ENCODE measurements around the gene NALCN. TPM values are rescaled to one million over a fixed set of nuclear protein-coding genes. Genes with fewer than 3 reads are reported as not detected.

NALCN gene
- polyA plus RNA-seq, 5 donors, result 0.34 to 0.95 (median 0.40) TPM

DNA sequence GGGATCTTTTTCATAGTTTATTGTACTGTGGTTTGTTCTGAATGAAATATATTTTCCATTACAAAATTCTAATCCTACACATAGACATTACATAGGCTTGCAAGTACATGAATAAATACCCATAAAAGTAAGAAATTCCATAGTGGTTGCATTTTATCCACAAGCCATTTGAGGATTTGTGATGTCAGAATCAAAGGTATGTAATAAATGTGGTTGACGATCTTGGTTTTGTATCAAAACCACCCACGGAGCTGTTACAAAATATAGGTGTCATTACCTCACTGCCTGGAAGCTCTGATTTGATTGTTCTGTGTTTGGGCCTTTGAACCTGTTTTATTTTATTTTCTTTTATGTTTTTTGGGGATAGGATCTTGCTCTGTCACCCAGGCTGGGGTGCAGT lies 125.1 kb downstream of the NALCN start:
- no peak for DNase-seq

DNA sequence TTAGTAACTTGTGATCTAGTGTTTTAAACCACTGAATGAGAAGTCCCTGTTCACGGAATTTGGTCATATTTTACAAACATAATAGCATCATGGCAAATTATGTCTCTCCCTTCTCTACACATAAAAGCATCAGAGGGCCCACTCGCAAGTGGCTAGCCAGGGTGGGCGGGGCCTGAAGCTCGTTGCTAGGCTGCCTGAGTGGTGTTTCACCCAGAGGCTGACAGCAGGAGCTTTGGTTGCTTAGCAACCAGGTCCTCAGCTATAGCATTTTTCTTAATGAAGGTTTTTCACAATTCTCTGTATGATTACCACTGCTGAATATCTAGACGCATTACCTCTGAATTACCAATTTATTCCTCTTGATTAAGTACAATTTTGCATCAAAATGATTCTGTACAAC lies 126.5 kb downstream of the NALCN start:
- DNase-seq, result peak; percentile 2 to 5

DNA sequence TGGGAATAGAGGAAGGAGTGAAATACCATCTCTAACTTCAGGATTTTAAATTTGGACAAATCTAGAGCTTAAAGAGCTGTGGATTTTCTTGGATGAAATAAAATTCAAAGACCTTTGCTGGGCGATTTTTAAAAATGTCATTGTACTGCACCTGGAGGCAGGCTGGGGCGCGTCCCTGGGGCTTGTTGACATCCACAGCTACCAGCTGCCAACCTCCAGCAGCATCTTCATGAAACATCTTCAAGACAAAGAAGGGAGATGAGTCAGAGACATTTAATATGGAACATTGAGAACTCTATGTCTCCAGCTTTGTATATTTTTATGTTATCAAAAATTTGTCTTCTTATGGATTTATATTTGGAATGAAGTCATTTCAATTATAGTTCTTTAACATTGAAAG lies 132.5 kb downstream of the NALCN start:
- DNase-seq, result no peak

DNA sequence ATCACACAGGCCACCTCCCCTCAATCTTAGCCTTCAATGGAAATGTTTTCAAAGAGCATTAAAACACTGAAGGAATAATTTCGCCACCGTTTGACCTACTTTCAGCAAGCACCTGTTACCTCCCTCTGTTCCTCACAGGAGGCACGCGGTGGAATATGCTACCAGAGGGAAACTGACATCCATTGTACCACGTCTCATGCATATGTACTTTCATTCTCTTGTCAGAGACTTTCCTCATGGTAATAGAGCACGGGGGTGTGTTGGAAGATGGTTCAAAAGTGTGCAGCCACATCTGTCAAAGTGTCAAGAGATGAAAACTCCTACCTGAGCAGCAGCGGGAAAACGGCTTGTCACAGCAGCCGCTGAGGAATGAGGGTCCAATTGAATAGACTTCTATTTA lies 143.4 kb downstream of the NALCN start:
- DNase-seq, result no peak

DNA sequence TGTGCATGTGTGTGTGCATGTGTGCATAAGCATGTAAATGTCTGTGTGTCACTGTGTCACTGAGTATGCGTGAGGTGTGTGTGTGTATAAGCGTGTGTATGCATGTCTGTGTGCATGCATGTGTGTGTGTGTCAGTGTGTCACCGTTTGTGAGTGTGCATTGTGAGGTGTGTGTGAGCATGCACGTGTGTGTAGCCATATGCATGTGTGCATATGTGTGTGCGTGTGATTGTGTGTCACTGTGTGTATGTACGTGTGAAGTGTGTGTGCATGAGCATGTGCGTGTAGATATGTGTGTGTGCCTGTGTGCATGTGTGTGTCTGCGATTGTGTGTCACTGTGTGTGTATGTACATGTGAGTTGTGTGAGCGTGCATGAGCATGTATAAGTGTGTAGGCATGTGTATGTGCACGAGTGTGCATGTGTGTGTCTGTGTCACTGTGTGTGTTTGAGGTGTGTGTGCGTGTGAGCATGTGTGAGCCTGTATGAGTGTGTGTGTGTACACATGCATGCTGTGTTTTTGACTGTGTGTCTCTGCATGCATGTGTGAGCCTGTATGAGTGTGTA lies 144.5 kb downstream of the NALCN start:
- DNase-seq, result no peak

DNA sequence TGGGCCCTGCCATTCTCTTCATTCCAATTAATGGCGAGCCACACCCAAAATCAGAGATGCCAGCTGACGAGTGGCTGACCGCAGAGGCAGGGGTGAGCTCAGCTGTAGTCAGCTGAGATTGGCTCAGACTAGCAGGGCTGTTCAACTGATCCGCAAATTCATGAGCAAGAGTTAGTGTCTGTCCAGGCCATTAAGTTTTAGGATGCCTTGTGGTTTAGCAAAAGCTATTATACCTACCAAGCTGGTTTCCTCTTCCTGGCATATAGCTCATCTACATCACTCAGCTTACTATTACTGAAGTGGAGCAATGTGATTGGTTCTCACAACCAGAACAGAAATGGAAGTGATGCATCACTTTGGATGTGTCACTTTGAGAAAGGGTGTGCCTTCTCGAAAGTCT lies 148.7 kb downstream of the NALCN start:
- DNase-seq, result no peak

DNA sequence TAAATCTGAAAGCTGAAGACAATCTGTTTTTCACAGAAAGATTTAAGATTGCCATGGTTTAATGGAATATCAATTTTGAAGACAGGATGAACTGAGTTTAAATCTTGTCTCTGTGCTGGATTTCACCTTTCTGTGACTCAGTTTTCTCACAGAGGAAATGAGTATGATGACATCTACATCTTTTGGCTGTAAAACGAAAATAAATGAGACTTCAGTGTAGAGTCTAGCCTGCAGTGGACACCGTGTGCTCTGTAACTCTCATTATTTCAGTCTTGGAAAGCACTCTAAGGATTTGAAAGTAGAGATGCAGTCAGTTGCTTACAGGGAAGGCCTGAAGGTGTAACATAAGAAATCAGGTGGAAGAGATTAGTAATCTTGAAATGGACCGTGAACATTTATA lies 150.4 kb downstream of the NALCN start:
- no peak for DNase-seq

DNA sequence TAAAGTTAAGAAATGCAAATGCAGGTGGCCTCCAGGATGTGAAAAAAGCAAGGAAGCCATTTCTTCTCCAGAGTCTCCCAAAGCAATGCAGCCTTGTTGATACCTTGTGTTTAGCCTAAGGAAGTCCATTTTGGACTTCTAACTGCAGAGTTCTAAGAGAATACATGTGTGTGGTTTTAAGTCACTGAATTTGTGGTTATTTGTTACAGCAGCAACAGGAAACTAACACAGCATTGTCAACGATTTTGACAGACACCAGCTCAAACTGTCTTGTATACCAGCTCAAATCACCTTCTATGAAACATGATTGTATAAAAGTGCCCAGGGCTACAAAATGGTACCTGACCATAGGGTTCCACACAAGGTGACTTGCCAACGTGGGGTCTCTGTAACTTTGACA lies 151.4 kb downstream of the NALCN start:
- no peak for DNase-seq

DNA sequence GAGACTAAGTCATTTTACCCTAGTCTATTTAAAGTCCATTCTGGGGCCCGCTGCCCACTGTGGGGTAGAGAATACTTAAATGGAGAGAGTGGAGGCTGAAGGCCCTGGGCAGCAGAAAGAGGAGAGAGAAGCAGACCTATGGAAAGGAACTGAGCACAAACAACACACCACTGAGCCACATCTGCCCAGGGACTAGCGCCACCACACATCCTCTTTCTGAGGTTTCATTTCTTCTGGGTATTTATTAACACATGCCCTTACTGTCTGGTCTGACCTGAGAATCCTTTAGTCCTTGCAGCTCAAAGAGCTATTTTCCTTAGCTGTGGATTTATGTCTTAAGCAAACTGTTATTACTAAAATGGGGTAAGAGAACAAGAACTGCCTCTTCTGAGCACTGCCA lies 154.0 kb downstream of the NALCN start:
- DNase-seq, result no peak

DNA sequence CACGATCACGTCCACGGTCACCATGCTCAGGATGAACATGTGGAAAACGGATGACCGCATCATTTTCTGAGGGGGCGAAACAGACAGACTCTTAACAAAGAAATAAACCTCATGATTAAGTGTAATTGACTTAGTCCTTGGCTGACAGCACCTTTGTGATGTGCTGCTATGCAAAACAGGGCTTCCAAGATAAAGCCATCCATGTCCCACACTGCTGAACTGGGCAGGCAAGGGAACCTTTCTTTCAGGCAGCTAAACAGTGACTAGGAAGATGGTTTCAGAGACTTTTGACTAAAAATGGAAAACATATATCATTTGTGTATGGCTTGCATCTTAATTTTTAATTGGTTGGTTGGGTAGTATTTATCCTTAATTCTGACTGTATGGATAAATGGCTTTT lies 157.8 kb downstream of the NALCN start:
- DNase-seq, result no peak

DNA sequence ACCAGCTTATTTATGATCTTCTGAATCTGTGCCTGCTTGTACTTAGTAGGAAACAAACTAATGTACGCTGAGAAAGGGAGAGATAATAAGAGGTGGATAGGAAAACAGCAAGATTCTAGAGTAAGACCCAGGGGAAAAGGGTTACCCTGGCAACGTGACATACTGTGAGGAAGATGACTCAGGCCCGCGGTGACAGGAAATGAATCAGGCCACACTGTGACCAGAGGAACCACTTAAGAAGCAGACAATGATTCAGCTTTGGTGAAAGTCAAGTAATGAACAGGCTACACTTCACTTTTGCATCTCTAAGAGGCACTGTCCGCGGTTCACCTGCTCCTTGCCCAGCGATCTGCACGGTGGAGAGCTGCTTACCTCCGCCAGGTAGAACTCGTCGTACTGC lies 158.2 kb downstream of the NALCN start:
- no peak for DNase-seq

DNA sequence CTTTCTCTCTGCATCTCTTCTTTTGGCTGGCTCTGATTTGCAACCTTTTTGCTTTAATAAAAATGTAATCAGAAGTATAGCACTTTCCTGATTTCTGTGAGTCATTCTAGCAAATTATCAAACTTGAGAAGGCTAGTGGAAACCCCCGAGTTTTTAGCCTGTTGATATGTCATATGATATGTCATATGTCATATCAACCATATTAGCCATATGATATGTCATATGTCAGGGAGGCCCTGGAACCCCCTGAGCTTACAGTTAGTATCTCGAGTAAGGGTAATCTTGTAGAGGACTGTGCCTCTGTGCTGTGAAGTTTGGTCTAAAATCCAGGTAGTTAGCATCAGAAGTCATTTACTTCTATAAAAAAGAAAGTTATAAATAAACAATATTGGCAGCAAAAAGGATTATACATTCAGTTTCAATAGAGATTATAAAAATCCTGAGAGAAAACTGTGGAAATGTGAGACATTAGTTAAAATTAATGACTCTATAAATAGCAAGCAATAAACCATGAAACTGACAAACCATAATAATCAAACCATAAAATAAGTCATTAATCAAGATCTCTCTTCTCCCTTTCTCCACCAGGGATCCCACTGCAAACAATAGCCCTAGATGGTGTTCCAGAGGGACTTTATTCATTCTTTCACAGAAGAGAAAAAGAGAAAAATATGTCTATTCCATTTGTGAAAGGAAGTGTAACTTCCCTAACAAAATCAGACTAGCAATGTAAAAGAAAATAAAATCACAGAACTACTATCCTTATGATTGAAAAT lies 167.4 kb downstream of the NALCN start:
- DNase-seq, result no peak

DNA sequence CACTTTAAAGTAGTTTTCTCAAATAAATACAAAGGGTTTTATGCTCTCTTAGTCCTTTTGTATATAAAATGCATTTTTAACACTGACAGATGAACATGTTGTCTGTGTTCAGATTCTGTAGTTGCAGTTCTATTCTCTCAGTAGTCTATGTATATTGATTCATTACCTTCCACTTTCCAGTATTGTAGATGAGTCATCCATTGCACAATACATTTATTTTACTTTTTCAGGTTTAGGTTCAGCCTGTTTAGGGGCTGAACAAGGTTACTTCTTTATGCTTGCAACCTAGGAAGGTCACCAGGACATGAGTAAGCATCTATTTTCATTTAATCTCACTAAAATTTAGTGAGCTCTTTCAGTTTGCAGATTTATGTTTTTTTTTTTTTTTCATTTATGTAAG lies 173.6 kb downstream of the NALCN start:
- no peak for DNase-seq

DNA sequence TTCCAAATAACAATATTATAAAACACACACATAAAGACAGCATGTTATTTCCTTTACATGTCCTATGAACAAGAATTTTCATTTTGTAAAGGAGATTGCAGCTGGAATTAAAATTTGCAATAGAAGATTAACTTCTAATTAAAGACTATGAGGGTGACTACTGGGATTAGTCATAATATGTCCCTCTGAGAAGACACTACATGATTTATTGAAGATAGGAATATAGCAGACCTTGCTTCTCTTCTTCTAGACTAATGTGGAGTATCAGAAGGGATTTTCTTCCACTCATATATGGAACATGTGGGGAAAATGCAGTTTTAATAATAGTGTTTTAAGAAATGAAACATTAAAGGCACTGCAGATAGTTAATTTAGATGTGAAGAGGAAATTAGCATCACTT lies 177.8 kb downstream of the NALCN start:
- DNase-seq, result no peak

DNA sequence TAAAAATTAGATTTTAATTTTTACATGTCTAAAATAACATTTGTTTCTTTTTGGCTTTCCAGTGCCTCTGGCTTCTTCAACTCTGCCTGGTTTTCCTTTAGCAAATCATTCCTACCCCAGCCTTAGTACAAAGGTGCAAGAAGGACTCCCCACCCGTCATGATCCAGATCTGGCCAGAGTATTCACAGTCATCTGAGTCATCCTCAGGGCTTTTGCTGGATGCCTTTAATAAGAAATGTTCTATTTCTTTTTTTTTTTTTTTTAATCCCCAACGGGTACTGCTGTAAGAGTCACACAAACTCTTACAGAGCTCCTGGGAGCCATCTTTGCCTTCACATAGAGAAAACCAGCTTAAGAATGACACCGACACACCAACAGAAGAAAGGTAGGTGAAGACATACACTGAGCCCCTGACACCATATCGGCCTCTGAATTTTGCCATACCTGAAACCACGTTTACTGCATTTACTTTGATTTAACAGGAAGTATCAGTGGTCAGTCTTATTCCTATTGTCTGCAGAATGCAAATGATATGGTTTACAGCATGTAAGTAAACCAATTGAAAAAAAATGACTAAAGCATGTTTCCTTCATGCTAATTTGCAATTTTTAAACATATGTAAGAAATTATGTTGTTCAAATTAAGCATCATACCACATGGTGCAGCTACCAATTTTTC lies 184.4 kb downstream of the NALCN start:
- no peak for DNase-seq

DNA sequence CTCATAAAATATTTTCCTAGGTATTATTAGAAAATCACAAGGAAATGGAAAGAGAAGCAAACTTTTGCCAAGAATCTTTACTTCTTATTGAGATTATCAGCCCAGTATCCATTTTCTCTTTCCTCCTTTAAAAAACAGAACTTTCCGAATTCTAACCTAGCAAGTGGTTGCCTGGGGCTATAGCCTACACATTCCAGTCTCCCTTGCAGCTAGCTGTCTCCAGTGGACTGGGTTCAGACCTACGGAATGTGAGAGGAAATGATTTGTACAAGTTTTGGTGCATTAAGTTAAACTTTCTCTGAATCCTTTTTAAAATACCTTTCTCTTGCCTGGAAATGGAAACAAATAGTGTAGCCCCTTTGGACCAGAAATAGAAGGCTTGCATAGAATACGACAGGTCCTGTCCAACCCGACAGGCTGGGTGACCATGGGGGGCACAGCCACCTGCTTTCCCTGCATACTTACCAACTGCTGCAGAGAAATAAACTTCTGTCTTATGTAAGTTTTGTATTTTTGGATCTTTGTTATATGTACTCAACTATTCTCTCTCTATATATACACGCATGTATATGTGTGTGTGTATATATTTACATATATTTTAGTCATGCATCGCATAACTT lies 185.9 kb downstream of the NALCN start:
- DNase-seq, result no peak

DNA sequence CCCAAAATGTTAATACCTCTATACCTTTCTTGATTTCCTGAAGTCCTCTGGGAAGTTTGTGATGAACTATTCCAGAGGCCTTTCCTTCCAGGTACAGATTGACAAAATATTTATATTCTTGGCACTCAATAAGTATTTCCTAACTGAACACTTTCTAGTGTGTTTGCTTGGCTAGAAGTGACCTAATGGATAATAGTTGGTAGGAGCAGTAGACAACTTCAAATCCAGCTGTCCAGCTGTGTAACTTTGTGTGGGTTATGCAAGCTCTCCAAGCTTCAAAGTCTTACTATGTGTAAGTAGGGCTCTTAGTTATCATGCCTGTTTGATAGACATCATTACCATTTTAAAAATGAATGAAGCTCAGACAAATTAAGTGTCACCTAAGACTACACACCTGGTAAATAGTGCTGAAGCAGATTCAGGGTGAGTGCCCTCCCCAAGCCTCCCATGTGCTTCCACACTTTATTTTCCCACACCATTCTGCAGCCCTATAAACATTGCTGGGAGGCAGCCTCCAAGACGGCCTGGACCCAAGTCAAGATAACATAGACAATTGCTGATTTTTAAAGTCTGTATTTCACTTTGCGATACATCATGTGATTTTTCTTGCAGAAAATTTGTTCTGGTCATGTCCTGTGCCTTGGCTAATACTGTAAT lies 196.6 kb downstream of the NALCN start:
- DNase-seq, result no peak

DNA sequence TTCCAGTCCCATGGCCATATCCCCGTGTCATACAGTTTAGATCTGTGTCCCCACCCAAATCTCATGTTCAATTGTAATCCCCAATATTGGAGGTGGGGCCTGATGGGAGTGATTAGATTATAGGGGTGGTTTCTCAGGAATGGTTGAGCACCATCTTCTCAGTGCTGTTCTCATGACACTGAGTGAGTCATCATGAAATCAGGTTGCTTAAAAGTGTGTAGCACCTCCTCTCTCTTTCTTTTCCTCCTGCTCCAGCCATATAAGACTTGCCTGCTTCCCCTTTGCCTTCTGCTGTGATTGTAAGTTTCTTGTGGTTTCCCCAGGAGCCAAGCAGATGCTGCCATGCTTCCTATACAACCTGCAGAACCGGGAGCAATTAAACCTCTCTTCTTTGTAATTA lies 197.8 kb downstream of the NALCN start:
- DNase-seq, result no peak

DNA sequence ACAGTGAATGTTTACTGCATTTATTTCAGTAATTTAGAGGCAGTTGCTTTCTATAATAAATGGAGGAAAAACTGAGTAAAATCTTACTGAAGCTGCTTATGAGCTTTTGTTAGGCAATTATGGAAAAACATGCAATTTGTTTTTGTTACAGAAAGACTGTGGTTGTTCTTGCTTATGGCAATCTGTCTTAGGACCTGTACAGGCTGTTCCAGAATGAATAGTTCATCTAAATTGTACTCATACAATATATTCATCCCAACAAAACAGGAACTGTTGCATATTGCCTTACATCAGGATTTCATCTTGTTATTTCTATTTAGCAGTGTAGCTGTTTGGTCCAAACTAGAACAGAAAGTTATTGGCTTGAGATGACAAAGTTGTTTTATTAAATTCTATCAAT lies 199.2 kb downstream of the NALCN start:
- DNase-seq, result no peak

DNA sequence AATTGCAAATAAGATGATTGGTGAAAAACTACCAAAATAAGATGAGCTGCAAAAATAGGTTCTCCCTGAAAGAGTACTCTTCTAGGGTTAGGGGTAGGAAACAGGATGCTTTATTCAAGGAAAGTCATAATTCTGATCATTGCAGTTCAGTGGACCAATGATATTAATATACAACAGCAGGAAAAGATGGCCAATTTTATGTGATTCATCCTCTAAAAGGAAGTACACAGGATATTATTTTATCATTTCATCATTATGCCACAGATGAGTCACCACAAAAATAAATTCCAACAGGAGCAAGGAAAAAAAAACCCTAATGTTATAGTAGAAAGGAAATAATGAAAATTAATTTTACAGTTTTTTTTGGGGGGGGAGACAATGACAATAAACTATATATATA lies 205.0 kb downstream of the NALCN start:
- DNase-seq, result no peak

DNA sequence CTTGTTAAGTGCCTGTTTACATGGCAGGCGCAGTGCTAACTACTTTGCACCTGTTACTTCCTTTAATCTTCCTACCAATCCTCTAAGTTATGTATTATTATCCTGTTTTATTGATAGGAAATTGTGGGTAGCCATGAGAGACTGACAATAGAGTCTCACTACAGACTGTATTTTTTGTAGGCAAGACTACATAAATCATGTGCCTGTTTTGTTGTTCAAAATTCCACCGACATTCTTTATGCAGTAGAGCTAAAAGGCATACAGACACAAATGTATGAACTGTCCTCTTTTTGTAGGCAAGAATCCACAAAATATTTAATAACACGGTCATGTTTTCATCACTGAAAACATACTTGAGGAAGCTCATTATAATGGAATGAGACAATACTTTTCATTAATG lies 205.5 kb downstream of the NALCN start:
- no peak for DNase-seq

DNA sequence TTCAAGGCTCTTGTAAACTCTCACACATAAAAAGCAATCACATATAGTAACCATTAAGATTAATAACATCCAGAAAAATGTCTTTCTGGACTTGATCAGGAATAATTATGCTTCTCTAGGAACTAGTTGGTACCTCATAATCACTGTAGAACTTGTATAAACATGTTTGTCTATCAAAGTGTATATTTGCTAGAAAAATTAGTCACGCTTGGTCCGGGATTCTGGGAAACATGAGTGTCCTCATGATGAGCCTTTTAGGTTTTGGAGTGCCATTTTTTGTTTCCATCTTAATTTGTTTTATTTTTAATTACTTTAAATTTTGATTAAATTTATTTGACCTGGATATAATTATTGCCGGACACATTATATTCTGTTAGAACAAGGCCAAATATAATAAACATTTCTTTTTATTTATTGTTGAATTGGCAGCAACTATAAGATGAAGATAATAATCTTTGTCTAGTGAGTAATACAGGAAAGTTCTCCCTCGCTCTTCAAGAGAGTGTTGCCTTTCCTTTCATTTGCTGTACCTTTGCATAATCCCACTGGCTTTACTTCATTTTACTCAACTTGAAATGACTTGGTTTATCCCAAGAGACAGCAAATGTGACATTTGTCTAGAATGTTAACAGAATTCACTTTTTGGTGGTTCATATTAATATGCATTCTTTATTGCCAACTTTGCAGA lies 207.0 kb downstream of the NALCN start:
- no peak for DNase-seq
